SJCRH30 (cell line): Measurements from ENCODE around the gene EPHA6. TPM values are rescaled to one million over a fixed set of nuclear protein-coding genes. Genes with fewer than 3 reads are reported as not detected.

Experiments
- DNase-seq, 2 experiments: peaks; one replicate each; pipeline ENCODE4 v3.0.0-alpha.2; 2015 to 2020
- H3K27ac ChIP-seq: fragments of 250-450 bp; sonication (Bioruptor Pico); 2 replicates; pipeline ENCODE4 v1.5.1; 2020; ENCODE audit warnings: mild to moderate bottlenecking, moderate library complexity
- H3K27me3 ChIP-seq: fragments of 250-450 bp; sonication (Bioruptor Pico); 2 replicates; pipeline ENCODE4 v1.5.1; 2020; ENCODE audit warnings: mild to moderate bottlenecking, moderate library complexity
- H3K36me3 ChIP-seq: fragments of 250-450 bp; sonication (Bioruptor Pico); 2 replicates; pipeline ENCODE4 v1.5.1; 2020; ENCODE audit warnings: mild to moderate bottlenecking, moderate library complexity
- H3K4me1 ChIP-seq: fragments of 250-450 bp; sonication (Bioruptor Pico); 2 replicates; pipeline ENCODE4 v1.5.1; 2020; ENCODE audit warnings: mild to moderate bottlenecking, moderate library complexity
- H3K4me3 ChIP-seq: fragments of 250-450 bp; sonication (Bioruptor Pico); 2 replicates; pipeline ENCODE4 v1.5.1; 2020; ENCODE audit warnings: mild to moderate bottlenecking, moderate library complexity
- H3K9me3 ChIP-seq: fragments of 250-450 bp; sonication (Bioruptor Pico); replicated peaks from 2 replicates; pipeline ENCODE4 v1.5.1; 2020; ENCODE audit warnings: mild to moderate bottlenecking, moderate library complexity
- total RNA-seq: library from RNA; depleted of rRNA; stranded (reverse); fragments of >200 nt; shearing (Covaris generic); gene quantifications from 2 replicates; pipeline ENCODE4 v1.2.3, GENCODE V29; 2014

The EPHA6 gene
- total RNA-seq, 1 experiment from 2014 or later, result not detected

DNA sequence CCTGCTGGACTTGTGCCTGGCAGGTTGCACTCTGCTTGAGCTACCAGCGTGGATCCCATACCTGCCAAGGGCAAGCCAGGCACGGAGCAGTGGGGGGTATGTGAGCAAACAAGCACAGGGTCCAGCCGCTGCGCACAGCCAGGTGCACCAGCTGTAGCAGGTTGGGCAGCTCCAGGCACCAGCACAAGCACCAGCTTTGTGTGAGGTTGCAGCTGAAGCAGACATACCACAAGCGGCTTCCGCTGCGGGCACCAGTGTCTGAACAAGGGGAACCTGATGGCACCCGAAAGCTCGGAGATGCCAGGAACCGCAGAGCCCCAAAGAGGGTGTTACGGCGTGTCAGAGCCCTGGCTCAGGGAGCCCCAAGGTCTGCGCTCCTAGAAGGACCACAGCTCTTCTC lies 477.5 kb downstream of the EPHA6 start:
- no peaks in the 10 kb centered on the region for H3K9me3 ChIP-seq
- H3K4me3 ChIP-seq, result no peak overlapping the region
- H3K4me1 ChIP-seq, result no peaks in the 10 kb centered on the region
- no peaks in the 10 kb centered on the region for H3K36me3 ChIP-seq
- H3K27me3 ChIP-seq, result no peaks in the 10 kb centered on the region; the same call in 1 of the 2 replicates
- no peak overlapping the region for H3K27ac ChIP-seq
- no peak for DNase-seq

DNA sequence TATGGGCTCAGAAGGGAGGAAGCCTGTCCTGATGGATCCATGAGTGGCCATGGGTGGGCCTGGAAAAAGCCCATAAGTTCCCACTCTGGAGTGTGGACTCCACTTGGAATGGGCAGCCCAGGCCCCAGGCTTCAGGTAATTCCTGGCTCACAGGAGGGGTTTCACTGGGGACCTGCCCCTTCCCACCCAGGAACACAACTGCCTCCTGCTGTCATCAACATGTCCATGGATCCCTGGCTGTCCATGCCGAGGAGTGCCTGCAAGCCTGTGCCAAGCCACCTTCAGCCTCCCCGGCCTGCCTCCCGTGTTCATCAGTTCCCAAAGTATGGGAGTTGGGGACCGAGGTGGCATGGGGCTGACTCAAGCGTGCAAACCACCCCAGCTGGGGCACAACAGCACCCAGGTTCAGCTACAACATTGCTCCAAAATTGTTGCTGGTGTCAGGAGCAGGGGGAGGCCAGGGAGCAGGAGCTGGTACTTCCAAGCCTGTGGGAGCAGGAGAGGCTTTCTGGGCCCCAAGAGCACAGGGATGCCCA lies 479.3 kb downstream of the EPHA6 start:
- no peak for DNase-seq
- Histone ChIP-seq H3K27ac (no peak overlapping the region), H3K36me3 (no peaks in the 10 kb centered on the region)

DNA sequence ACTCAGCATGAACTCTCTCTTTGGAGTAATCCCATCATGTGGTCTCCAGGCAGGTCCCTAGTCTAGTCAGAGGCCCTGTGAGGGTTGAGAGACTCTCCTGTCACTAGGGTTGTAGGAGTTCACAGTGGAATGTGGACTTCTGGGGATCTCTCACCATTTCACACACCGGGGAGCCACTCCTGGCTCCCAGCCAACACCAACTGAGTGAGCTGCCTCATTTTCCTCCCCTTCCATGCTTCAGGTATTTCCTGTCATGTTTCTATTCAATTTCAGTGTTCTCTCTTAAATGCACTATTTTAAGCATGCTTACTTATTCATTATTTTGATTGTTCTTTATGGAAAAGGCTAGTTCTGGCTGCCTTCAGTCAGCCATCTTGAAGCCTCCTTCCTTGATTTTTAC lies 482.6 kb downstream of the EPHA6 start:
- Histone ChIP-seq H3K27ac (no peak overlapping the region), H3K4me3 (no peak overlapping the region), H3K27me3 (no peaks in the 10 kb centered on the region), H3K4me1 (no peaks in the 10 kb centered on the region), H3K9me3 (no peaks in the 10 kb centered on the region), H3K36me3 (no peaks in the 10 kb centered on the region)
- DNase-seq, result peak in 1 of 2 experiments; percentile 5

More for the DNA sequence above, 479.3 kb downstream of the EPHA6 start:
- no peak overlapping the region for H3K4me3 ChIP-seq
- no peaks in the 10 kb centered on the region for H3K4me1 ChIP-seq
- no peaks in the 10 kb centered on the region for H3K9me3 ChIP-seq
- H3K27me3 ChIP-seq, result no peaks in the 10 kb centered on the region; the same call in 1 of the 2 replicates

DNA sequence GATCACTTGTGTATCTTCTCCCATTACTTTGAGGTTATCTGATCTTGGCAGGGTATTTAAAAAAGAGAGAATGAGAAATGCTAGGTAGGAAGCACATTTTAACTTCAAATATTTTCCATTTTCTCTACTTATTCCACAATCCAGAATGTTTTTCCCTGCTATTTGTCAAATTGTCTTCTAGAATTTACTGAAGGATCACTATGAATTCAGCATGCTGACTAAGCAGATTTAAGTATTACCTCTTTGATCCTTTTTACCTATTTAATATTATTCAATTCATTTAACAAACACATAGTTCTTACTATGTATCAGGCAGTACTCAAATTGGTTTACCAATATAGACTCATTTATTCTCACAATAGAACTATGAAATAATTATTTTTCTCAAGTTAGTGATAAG lies 486.7 kb downstream of the EPHA6 start:
- no peaks in the 10 kb centered on the region for H3K27me3 ChIP-seq
- no peak overlapping the region for H3K27ac ChIP-seq
- H3K36me3 ChIP-seq, result no peaks in the 10 kb centered on the region
- H3K4me3 ChIP-seq, result no peak overlapping the region
- DNase-seq, result no peak
- no peaks in the 10 kb centered on the region for H3K4me1 ChIP-seq
- H3K9me3 ChIP-seq, result no peaks in the 10 kb centered on the region

DNA sequence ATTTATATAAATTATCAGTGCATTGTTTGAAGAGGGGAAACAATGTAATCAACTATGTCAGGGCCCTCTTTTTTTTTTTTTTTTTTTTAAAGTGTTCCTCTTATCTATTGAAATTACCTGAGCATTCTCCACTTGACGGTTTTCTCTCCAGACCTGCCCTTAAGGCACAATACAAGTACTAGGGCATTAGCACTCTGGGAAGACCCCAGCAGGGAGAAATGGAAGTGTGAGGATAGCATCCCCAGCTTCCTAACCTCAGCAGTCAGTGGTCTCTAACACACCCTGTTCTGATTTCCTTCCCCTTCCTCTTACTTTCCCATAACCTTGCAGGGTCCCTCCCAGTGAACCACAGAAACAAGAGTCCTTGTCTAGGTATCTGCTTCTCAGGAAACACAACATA lies 491.8 kb downstream of the EPHA6 start:
- no peaks in the 10 kb centered on the region for H3K36me3 ChIP-seq
- no peaks in the 10 kb centered on the region for H3K9me3 ChIP-seq
- H3K4me3 ChIP-seq, result no peak overlapping the region
- no peak for DNase-seq
- H3K4me1 ChIP-seq, result no peaks in the 10 kb centered on the region
- H3K27me3 ChIP-seq, result no peaks in the 10 kb centered on the region
- H3K27ac ChIP-seq, result no peak overlapping the region

DNA sequence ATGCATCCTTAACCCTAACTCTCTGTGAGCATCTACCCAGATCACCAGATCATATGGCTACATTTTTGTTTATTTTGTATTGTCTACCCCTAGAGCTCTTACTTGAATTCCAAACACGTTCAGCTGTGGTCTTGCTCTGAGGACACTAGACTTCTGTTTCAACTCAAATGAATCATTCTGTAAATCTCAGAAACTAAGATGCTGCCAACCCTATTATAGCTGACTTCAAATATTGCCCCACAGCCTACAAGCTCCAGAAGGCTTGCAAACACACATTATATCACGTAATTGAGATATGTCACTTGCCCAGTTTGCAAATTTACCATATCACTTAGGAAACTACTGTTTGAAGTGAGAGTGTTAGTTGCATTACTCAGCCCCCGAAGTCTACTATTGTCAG lies 524.0 kb downstream of the EPHA6 start:
- no peaks in the 10 kb centered on the region for H3K9me3 ChIP-seq
- H3K27me3 ChIP-seq, result no peaks in the 10 kb centered on the region
- no peak overlapping the region for H3K4me3 ChIP-seq
- no peaks in the 10 kb centered on the region for H3K36me3 ChIP-seq
- no peaks in the 10 kb centered on the region for H3K4me1 ChIP-seq
- no peak overlapping the region for H3K27ac ChIP-seq
- no peak for DNase-seq

DNA sequence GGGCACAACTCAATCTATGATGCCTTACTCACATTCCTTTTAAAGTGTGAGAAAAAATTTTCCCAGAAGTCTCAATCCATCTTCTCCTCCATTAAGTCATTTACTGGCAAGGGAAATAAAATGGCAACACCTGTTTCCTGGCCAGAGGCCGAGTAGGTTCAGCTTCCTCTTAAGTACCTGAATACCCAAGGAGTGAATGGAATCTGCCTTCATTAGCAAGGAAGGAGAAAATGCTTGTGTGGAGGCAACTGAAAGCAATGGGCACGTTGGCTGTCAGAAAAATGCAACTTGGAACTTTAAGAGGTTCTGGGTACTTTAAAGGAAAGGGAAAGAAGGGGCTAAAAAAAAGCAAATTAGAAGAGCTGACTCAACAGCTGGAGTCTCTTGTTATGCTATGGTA lies 526.5 kb downstream of the EPHA6 start:
- Histone ChIP-seq H3K4me3 (no peak overlapping the region), H3K4me1 (no peaks in the 10 kb centered on the region), H3K27me3 (no peaks in the 10 kb centered on the region), H3K9me3 (no peaks in the 10 kb centered on the region), H3K27ac (no peak overlapping the region), H3K36me3 (no peaks in the 10 kb centered on the region)
- no peak for DNase-seq

DNA sequence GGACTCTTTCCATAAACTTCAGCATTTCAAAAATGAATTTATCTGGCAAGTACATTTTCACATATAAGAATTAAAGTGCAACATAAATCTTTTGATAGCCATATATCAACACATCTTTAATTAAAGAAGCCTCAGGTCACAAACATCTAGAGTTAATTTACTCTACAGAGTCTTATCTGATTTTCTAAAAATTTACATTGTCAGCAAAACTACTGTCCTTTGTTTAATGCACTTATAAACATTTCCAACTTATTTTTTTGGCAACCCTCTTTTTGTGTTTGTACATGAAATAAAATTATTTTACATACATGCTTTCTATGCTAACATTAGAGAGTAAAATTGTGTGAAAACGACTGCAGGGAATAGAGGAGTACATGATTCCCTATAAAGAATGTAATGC lies 533.4 kb downstream of the EPHA6 start:
- no peak for DNase-seq
- Histone ChIP-seq H3K27me3 (no peaks in the 10 kb centered on the region), H3K27ac (no peak overlapping the region), H3K4me3 (no peak overlapping the region), H3K9me3 (no peaks in the 10 kb centered on the region), H3K36me3 (no peaks in the 10 kb centered on the region), H3K4me1 (no peaks in the 10 kb centered on the region)

DNA sequence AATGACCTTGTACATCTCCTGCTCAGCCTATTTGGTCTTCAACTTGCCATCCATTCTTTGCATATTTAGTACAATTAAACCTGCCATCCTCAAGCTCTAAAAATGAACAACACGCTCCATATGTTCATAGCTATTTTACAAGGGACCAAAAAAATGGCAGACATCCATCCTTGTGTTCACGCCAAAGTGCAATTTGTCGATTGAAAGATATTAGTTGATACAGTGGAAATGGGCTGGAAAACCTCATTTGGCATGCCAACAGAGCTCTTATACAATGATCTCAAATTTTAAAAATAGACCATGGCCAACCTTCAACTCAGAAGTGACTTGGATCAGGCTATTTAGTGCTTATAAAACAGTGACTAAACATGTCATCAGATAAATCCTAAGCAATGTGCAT lies 536.6 kb downstream of the EPHA6 start:
- no peak overlapping the region for H3K4me3 ChIP-seq
- H3K27me3 ChIP-seq, result no peaks in the 10 kb centered on the region
- H3K27ac ChIP-seq, result no peak overlapping the region
- no peaks in the 10 kb centered on the region for H3K36me3 ChIP-seq
- no peaks in the 10 kb centered on the region for H3K9me3 ChIP-seq
- no peak for DNase-seq
- no peaks in the 10 kb centered on the region for H3K4me1 ChIP-seq

DNA sequence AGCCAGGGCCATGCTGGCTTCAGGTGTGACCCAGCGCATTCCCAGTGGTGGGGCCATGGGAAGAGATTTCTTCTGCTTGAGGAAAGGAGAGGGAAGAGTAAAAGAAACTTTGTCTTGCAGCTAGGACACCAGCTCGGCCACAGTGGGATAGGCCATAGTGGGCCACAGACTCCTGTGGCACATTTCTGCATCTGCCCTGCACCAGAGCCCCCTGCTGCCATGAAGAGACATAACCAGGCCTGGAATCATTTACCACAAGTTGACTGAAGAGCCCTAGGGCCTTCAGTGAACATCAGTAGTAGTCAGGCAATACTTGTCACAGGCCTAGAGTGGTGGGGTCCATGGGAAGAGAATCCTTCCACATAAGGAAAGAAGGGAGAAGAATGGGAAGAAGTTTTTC lies 538.8 kb downstream of the EPHA6 start:
- Histone ChIP-seq H3K4me1 (no peaks in the 10 kb centered on the region), H3K27ac (no peak overlapping the region), H3K9me3 (no peaks in the 10 kb centered on the region), H3K4me3 (no peak overlapping the region), H3K27me3 (no peaks in the 10 kb centered on the region), H3K36me3 (no peaks in the 10 kb centered on the region)
- DNase-seq, result no peak

DNA sequence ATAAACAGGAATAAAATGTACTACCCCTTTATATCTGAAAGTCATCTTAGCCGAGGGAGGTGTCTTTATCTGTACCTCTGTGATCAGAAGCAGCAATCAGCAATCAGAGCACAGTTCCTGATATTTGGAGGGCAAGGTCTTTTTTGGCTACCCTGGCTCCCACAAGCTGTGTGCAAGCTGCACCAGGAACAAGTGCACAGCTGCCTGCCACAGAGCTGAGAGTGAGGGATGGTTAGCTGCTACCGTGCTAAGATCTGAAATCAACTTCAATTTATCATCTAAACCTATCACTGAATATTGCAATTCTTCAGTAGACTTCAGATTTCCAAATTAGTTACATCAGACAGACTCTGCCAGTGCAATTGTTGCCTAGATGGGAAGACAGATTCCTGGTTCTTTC lies 545.6 kb downstream of the EPHA6 start:
- no peak for DNase-seq

DNA sequence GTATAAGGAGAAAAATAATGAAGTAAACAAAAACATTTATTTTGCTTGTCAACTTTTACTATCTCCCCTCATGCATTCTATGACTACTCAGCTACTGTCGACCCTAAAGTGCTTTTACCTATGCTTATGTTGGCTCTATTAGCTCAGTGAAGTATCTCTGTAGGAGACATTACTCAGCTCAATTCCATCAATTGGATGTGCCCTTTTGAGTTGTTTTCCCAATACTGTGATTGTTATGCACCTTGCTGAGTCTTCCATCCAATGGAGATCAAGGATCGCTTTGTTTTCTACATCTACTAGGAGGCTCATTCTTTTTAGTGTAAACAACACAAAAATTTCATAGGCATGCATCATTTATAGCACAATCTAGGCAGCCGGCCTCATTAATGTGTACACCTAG lies 546.4 kb downstream of the EPHA6 start:
- Histone ChIP-seq H3K9me3 (no peaks in the 10 kb centered on the region), H3K36me3 (no peaks in the 10 kb centered on the region), H3K27me3 (no peaks in the 10 kb centered on the region), H3K4me1 (no peaks in the 10 kb centered on the region), H3K4me3 (no peak overlapping the region), H3K27ac (no peak overlapping the region)
- no peak for DNase-seq

More for the DNA sequence above, 545.6 kb downstream of the EPHA6 start:
- H3K4me3 ChIP-seq, result no peak overlapping the region
- H3K4me1 ChIP-seq, result no peaks in the 10 kb centered on the region
- H3K9me3 ChIP-seq, result no peaks in the 10 kb centered on the region
- H3K36me3 ChIP-seq, result no peaks in the 10 kb centered on the region
- no peak overlapping the region for H3K27ac ChIP-seq
- H3K27me3 ChIP-seq, result no peaks in the 10 kb centered on the region

DNA sequence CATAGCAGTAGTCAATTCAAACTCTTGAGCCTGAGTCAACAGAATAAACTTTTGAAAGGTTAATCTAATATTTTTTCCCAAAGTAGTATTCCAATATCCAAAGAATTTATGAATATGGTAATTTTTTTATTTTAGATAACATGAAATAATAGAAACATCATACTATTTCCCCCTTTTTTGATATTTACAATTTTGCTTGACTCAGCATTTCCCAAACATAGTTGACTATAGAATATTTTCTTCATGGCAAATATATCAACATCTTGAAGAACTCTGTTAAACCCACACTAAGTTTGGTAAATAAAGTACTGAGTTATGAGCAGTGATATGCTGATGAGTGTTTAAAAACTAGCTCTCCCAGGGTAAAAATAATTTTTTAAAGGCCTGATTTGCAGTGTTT lies 570.2 kb downstream of the EPHA6 start:
- H3K4me1 ChIP-seq, result no peaks in the 10 kb centered on the region
- H3K36me3 ChIP-seq, result no peaks in the 10 kb centered on the region
- H3K9me3 ChIP-seq, result no peaks in the 10 kb centered on the region
- H3K4me3 ChIP-seq, result no peak overlapping the region
- no peak for DNase-seq
- no peaks in the 10 kb centered on the region for H3K27me3 ChIP-seq
- H3K27ac ChIP-seq, result no peak overlapping the region

DNA sequence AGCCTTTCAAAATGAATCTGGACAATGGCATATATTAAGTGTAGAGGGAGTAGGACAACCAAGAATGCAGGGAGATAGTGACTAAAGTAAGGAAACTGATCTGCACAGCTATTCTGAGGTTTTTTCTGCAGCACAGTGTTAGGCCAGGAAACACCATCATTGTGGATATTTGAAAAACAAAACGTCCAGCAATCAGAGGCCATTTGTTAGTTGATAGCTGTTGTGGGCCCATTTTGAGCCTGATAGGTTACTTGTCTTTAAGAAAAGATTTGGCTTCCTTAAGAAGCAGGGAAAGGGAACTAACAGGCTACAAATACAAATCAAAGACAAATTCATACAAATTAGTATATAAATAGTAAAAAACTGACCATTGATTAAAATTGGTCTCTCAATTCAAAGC lies 574.4 kb downstream of the EPHA6 start:
- H3K4me1 ChIP-seq, result no peaks in the 10 kb centered on the region
- H3K4me3 ChIP-seq, result no peak overlapping the region
- no peaks in the 10 kb centered on the region for H3K36me3 ChIP-seq
- H3K27ac ChIP-seq, result no peak overlapping the region
- no peaks in the 10 kb centered on the region for H3K9me3 ChIP-seq
- H3K27me3 ChIP-seq, result no peaks in the 10 kb centered on the region
- no peak for DNase-seq

DNA sequence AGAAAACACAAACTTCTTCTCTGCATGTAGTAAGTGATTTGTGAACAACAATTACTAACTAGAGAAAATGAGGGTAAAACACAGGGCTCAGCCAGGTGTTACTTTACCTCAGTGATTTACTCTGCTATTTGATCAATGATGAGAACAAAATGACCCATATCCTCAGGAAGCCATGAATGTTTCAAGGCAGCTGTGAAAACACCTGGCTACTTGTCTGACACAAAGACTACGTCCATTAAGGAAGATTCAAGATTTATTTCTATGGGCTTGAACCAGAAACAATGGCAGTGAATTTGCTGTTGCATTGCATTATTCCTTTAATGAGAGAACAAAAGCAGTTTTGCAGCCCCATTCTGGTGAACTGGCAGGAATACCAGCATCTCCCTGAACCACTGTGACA lies 575.5 kb downstream of the EPHA6 start:
- H3K4me3 ChIP-seq, result no peak overlapping the region
- DNase-seq, result no peak
- H3K4me1 ChIP-seq, result no peaks in the 10 kb centered on the region
- H3K27me3 ChIP-seq, result no peaks in the 10 kb centered on the region
- H3K27ac ChIP-seq, result no peak overlapping the region
- no peaks in the 10 kb centered on the region for H3K9me3 ChIP-seq
- no peaks in the 10 kb centered on the region for H3K36me3 ChIP-seq

DNA sequence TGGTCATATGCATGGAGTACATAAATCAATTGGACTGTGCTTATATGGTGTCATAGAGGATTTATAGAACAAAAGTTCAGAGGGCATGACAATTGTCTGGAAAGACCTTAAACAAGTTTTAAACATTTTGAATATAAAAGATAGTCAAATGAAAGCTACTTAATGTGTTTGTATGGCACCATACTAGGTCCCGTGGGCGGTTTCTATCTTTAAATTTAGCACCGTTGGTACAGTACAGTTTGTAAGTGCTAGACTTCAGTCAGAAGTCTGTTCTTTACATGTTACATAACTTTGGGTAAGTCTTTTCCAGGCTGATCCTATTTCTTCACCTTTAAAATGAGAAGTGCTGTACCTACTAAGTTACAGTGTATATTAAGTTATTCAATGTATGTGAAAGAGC lies 576.8 kb downstream of the EPHA6 start:
- Histone ChIP-seq H3K27me3 (peaks cover 4% of the 10 kb centered on the region; the same call in 1 of the 2 replicates), H3K36me3 (no peaks in the 10 kb centered on the region), H3K9me3 (no peaks in the 10 kb centered on the region), H3K4me1 (no peaks in the 10 kb centered on the region), H3K4me3 (no peak overlapping the region), H3K27ac (no peak overlapping the region)
- no peak for DNase-seq
